ENCODE data around the gene SYTL3. TPM values are rescaled to one million over a fixed set of nuclear protein-coding genes. Genes with fewer than 3 reads are reported as not detected.

The SYTL3 gene
- total RNA-seq, 4 donors from 2014 or later: 1.8 to 5.7 (median 2.9) TPM

- WGBS, 2 donors: 93% methylated on average over 8 of the region's 8 CpGs
- no peak for DNase-seq (ENCODE audit: low spot score in 2 of 2)
- H3K4me3 ChIP-seq (ENCODE audit: low read depth, poor library complexity, severe bottlenecking): no peak overlapping the region
- intact Hi-C loops (cut with DNase I; ENCODE audit: low total_unique reads): no loop called here
- TF ChIP-seq POLR2A (IDR thresholded peaks at IDR 0.05): no peak
Measured at GRCh38 chr6:158768436-158768835, 118.6 kb downstream of the SYTL3 start.

GRCh38 chr6:158769234-158769770 is 119.4 kb downstream of the SYTL3 start:
- 91% methylated on average over 12 to 13 of the region's 13 CpGs for WGBS, 2 donors
- intact Hi-C loops (cut with DNase I; ENCODE audit: low total_unique reads): no loop called here
- no peak for DNase-seq (ENCODE audit: low spot score in 2 of 2)
- TF ChIP-seq POLR2A (IDR thresholded peaks at IDR 0.05) (no peak), CTCF (IDR thresholded peaks at IDR 0.05) (no peak)
- H3K4me3 ChIP-seq (ENCODE audit: low read depth, poor library complexity, severe bottlenecking): no peak overlapping the region

GRCh38 chr6:158769771-158770432 is 120.0 kb downstream of the SYTL3 start:
- intact Hi-C loops (cut with DNase I; ENCODE audit: low total_unique reads): no loop called here
- no peak for DNase-seq (ENCODE audit: low spot score in 2 of 2)
- H3K4me3 ChIP-seq (ENCODE audit: low read depth, poor library complexity, severe bottlenecking): no peak overlapping the region
- TF ChIP-seq POLR2A (IDR thresholded peaks at IDR 0.05): no peak
- TF ChIP-seq CTCF (IDR thresholded peaks at IDR 0.05): no peak
- WGBS, 2 donors: 89% methylated on average over 18 of the region's 18 CpGs

- DNase-seq (ENCODE audit: low spot score in 2 of 2): no peak
- TF ChIP-seq POLR2A (IDR thresholded peaks at IDR 0.05): no peak
- TF ChIP-seq CTCF (IDR thresholded peaks at IDR 0.05): no peak
- WGBS, 2 donors: 70 to 79% methylated on average over 21 of the region's 21 CpGs
- intact Hi-C loops (cut with DNase I; ENCODE audit: low total_unique reads): no loop called here
- no peak overlapping the region for H3K4me3 ChIP-seq (ENCODE audit: low read depth, poor library complexity, severe bottlenecking)
Measured at GRCh38 chr6:158770533-158771330, 120.9 kb downstream of the SYTL3 start.

GRCh38 chr6:158771399-158772152 is 121.7 kb downstream of the SYTL3 start:
- DNase-seq (ENCODE audit: low spot score in 2 of 2): no peak
- TF ChIP-seq CTCF (IDR thresholded peaks at IDR 0.05): no peak
- TF ChIP-seq POLR2A (IDR thresholded peaks at IDR 0.05): no peak
- intact Hi-C loops (cut with DNase I; ENCODE audit: low total_unique reads): no loop called here
- 78 to 80% methylated on average over 16 of the region's 16 CpGs for WGBS, 2 donors
- H3K4me3 ChIP-seq (ENCODE audit: low read depth, poor library complexity, severe bottlenecking): no peak overlapping the region

GRCh38 chr6:158772172-158772571 is 122.3 kb downstream of the SYTL3 start:
- no peak for TF ChIP-seq CTCF (IDR thresholded peaks at IDR 0.05)
- 80 to 86% methylated on average over 11 of the region's 11 CpGs for WGBS, 2 donors
- DNase-seq (ENCODE audit: low spot score in 2 of 2): no peak
- no peak overlapping the region for H3K4me3 ChIP-seq (ENCODE audit: low read depth, poor library complexity, severe bottlenecking)
- intact Hi-C loops (cut with DNase I; ENCODE audit: low total_unique reads): no loop called here

All from lower leg skin (tissue), 4 donors.